Suprapubic skin (tissue), 4 donors: ENCODE data around the gene PFKFB3. TPM values are rescaled to one million over a fixed set of nuclear protein-coding genes. Genes with fewer than 3 reads are reported as not detected.

ENCODE experiments used
- DNase-seq, 2 donors: peaks; one replicate each; pipeline ENCODE4 v3.0.0-alpha.2; 2019; ENCODE audit warnings: low spot score in 2 of 2
- H3K27ac ChIP-seq: fragments of 200-600 bp; sonication (generic); one replicate; pipeline ENCODE4 v1.5.1; 2019
- H3K27me3 ChIP-seq: fragments of 200-600 bp; sonication (generic); one replicate; pipeline ENCODE4 v1.5.1; 2019
- H3K36me3 ChIP-seq: fragments of 200-600 bp; sonication (generic); one replicate; pipeline ENCODE4 v1.5.1; 2019
- H3K4me1 ChIP-seq: fragments of 200-600 bp; sonication (generic); one replicate; pipeline ENCODE4 v1.5.1; 2019
- H3K4me3 ChIP-seq: fragments of 200-600 bp; sonication (generic); one replicate; pipeline ENCODE4 v1.5.1; 2019; ENCODE audit warnings: mild to moderate bottlenecking
- H3K9me3 ChIP-seq: fragments of 200-600 bp; sonication (generic); one replicate; pipeline ENCODE4 v1.5.1; 2019
- EP300 ChIP-seq: sonication (generic); formaldehyde crosslinking; IDR thresholded peaks from one replicate; pipeline ENCODE4 v1.6.1; 2017; ENCODE audit warnings: antibody characterized with exemption
- POLR2A ChIP-seq, 2 donors: fragments of 450-650 bp; IDR thresholded peaks; one replicate each; pipeline ENCODE4 v1.6.1; 2017; ENCODE audit warnings: antibody characterized with exemption in 2 of 2, mild to moderate bottlenecking in 2 of 2, moderate library complexity in 2 of 2
- POLR2AphosphoS5 ChIP-seq, 3 donors: sonication (generic); formaldehyde crosslinking; IDR thresholded peaks; one replicate each; pipeline ENCODE4 v1.6.1; 2017; ENCODE audit warnings: antibody characterized with exemption in 3 of 3
- WGBS: methylation state at CpG from one replicate; pipeline ENCODE4 v1.1.5; 2018; 5-methylcytosine and 5-hydroxymethylcytosine counted together
- total RNA-seq, 4 donors: library from RNA; depleted of rRNA; stranded (reverse); fragments of >200 nt; gene quantifications; one replicate each; pipeline ENCODE4 v1.1.0, GENCODE V29; 2016
- TF ChIP-seq, protein P1 (sequence below), 2 donors: fragments of 200-600 bp in 1 of 2; fragments of 450-650 bp in 1 of 2; sonication (generic) in 1 of 2; IDR thresholded peaks; one replicate each; pipeline ENCODE4 v1.5.1; 2016 to 2019; ENCODE audit warnings: antibody characterized with exemption in 2 of 2, mild to moderate bottlenecking in 1 of 2, moderate library complexity in 1 of 2

The PFKFB3 gene
- total RNA-seq, 4 donors from 2014 or later: 40.1 to 115 (median 52.2) TPM

GRCh38 chr10:6276356-6276755 is 73.6 kb downstream of the PFKFB3 start:
- H3K27ac ChIP-seq: no peak overlapping the region
- H3K27me3 ChIP-seq: no peaks in the 10 kb centered on the region
- H3K4me3 ChIP-seq: no peak overlapping the region
- H3K36me3 ChIP-seq: no peaks in the 10 kb centered on the region
- WGBS: 96% methylated on average over 2 of the region's 2 CpGs
- H3K4me1 ChIP-seq: peaks cover 11% of the 10 kb centered on the region
- DNase-seq: no peak
- H3K9me3 ChIP-seq: no peaks in the 10 kb centered on the region
- TF ChIP-seq EP300: no peak
- TF ChIP-seq, protein P1, sequence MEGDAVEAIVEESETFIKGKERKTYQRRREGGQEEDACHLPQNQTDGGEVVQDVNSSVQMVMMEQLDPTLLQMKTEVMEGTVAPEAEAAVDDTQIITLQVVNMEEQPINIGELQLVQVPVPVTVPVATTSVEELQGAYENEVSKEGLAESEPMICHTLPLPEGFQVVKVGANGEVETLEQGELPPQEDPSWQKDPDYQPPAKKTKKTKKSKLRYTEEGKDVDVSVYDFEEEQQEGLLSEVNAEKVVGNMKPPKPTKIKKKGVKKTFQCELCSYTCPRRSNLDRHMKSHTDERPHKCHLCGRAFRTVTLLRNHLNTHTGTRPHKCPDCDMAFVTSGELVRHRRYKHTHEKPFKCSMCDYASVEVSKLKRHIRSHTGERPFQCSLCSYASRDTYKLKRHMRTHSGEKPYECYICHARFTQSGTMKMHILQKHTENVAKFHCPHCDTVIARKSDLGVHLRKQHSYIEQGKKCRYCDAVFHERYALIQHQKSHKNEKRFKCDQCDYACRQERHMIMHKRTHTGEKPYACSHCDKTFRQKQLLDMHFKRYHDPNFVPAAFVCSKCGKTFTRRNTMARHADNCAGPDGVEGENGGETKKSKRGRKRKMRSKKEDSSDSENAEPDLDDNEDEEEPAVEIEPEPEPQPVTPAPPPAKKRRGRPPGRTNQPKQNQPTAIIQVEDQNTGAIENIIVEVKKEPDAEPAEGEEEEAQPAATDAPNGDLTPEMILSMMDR (IDR thresholded peaks at IDR 0.05): no peak
- no peak for TF ChIP-seq POLR2A (IDR thresholded peaks at IDR 0.05)
- TF ChIP-seq POLR2AphosphoS5 (IDR thresholded peaks at IDR 0.05): no peak

DNA sequence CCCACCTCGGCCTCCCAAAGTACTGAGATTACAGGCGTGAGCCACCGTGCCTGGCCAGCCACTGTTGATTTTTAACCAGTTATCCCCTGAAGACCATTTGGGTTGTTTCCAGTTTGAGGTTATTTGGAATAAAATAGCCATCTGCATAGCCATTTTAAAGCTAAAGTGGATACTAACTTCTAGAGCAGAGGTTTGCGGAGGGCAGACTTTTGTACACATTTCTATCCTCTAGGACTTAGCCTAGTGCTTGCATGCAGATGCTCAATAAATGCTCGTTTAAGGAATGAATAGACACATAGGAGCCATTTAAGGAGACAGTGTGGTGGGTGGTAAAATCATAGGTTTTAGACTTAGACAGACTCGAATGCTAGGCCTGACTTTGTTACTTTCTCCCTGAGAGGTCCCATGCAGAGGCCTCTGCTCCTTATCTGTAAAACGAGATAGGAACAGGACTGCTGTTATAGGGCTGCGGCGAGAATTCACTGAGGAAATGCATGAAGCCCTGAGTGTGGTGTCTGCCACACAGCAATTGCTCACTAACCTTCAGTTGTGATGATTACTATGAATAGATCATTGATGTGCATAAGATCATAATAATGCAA is 75.9 kb downstream of the PFKFB3 start:
- TF ChIP-seq, protein P1 (IDR thresholded peaks at IDR 0.05): no peak
- TF ChIP-seq POLR2AphosphoS5 (IDR thresholded peaks at IDR 0.05) (no peak), POLR2A (IDR thresholded peaks at IDR 0.05) (no peak), EP300 (no peak)
- H3K27me3 ChIP-seq: no peaks in the 10 kb centered on the region
- H3K4me1 ChIP-seq: peaks cover 11% of the 10 kb centered on the region
- H3K27ac ChIP-seq: no peak overlapping the region
- no peaks in the 10 kb centered on the region for H3K9me3 ChIP-seq
- 89% methylated on average over 9 of the region's 9 CpGs for WGBS
- H3K36me3 ChIP-seq: no peaks in the 10 kb centered on the region
- H3K4me3 ChIP-seq: no peak overlapping the region
- DNase-seq: no peak

DNA sequence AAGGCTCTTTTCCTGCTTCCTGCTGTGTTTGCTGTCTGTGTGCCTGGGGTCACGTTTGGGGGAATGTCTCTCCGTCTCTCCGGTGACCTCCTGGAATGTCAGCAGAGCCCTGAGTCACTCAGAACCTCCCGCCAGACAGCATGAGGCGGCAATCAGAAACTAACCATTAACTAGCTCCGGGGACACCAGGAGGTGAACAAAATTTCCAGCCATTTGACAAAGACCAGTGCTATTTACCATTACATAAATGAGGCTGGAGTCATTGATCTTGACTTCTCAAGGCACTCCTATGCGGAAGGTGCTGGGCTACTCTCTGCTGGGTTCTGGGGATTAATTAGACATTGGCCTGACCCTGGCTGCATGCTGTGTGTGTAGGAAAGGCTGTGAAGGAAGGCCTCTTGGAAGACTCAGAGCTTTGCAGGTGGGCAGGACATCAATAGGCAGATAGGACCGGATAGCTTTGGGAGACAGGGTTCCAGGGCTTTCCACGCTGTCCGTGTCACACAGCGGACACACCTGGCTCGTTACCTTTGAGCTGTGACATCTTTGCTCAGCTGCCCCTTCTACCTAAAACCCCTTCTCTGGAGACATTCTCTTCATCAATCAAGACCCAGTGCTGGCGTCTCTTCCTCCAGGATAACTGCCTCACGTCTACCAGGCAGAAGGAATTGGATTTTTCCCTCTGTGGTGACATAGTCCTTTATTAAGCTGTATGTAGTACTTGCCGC is 77.0 kb downstream of the PFKFB3 start:
- no peaks in the 10 kb centered on the region for H3K36me3 ChIP-seq
- no peaks in the 10 kb centered on the region for H3K9me3 ChIP-seq
- H3K4me1 ChIP-seq: peaks cover 10% of the 10 kb centered on the region
- no peaks in the 10 kb centered on the region for H3K27me3 ChIP-seq
- no peak overlapping the region for H3K4me3 ChIP-seq
- no peak for DNase-seq
- no peak for TF ChIP-seq EP300
- TF ChIP-seq, protein P1 (IDR thresholded peaks at IDR 0.05): no peak
- no peak for TF ChIP-seq POLR2AphosphoS5 (IDR thresholded peaks at IDR 0.05)
- TF ChIP-seq POLR2A (IDR thresholded peaks at IDR 0.05): no peak
- WGBS: 77% methylated on average over 15 of the region's 15 CpGs
- no peak overlapping the region for H3K27ac ChIP-seq

- no peaks in the 10 kb centered on the region for H3K9me3 ChIP-seq
- H3K4me1 ChIP-seq: peaks cover 6% of the 10 kb centered on the region
- H3K36me3 ChIP-seq: no peaks in the 10 kb centered on the region
- H3K4me3 ChIP-seq: no peak overlapping the region
- no peaks in the 10 kb centered on the region for H3K27me3 ChIP-seq
- no peak overlapping the region for H3K27ac ChIP-seq
- no peak for DNase-seq
- TF ChIP-seq, protein P1 (IDR thresholded peaks at IDR 0.05): no peak
- TF ChIP-seq POLR2A (IDR thresholded peaks at IDR 0.05): no peak
- TF ChIP-seq POLR2AphosphoS5 (IDR thresholded peaks at IDR 0.05): no peak
- TF ChIP-seq EP300: no peak
- 94% methylated on average over 7 of the region's 8 CpGs for WGBS
These were observed 77.6 kb downstream of the PFKFB3 start for GRCh38 chr10:6280291-6280690.

DNA sequence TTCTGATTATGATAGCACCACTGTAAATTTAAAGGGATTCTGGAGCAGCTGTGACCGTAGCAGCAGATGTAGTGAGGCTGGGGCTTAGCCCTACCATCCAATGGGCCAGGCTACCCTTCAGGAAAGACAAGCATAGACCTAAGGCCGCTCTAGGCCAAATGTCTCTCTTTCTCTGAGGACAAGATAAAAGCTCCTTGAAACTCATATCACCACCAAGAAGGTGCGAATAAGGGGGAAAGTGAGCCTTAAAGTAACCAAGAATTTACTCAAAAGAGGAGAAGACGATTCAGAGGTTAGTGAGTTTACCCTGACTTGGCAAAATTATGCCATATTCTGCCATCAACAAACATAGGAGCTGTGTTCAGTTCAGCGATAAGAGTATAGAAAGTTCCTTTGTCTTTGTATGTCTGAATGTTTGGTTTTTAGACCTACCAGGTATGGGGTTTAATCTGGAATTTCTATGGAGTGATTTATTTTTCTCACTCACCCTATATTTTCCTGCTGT is 79.8 kb downstream of the PFKFB3 start:
- Histone ChIP-seq H3K27ac (no peak overlapping the region), H3K27me3 (no peaks in the 10 kb centered on the region), H3K4me1 (no peaks in the 10 kb centered on the region), H3K4me3 (no peak overlapping the region), H3K9me3 (no peaks in the 10 kb centered on the region), H3K36me3 (no peaks in the 10 kb centered on the region)
- no peak for DNase-seq
- TF ChIP-seq EP300 (no peak), POLR2A (IDR thresholded peaks at IDR 0.05) (no peak), POLR2AphosphoS5 (IDR thresholded peaks at IDR 0.05) (no peak)
- TF ChIP-seq, protein P1 (IDR thresholded peaks at IDR 0.05): no peak
- 94% methylated on average over 5 of the region's 5 CpGs for WGBS
